ENCODE results near the gene NACC1. TPM values are rescaled to one million over a fixed set of nuclear protein-coding genes. Genes with fewer than 3 reads are reported as not detected.

Gene NACC1
- total and polyA plus RNA-seq, 4 donors, result 0.86 to 24.7 (median 17.7) TPM

- H3K9ac ChIP-seq (ENCODE audit: low read depth in 1 of 2, low read length in 2 of 2), result no peak overlapping the region
- no peaks in the 10 kb centered on the region for H3K9me3 ChIP-seq (ENCODE audit: control insufficient read depth in 4 of 4, low read length in 3 of 4)
- H3K4me1 ChIP-seq (ENCODE audit: control insufficient read depth in 4 of 4, insufficient read depth in 4 of 4, low read length in 3 of 4), result peaks cover 23 to 48% (median 31%) of the 10 kb centered on the region in 4 donors
- H3K4me3 ChIP-seq (ENCODE audit: low read depth in 1 of 3, low read length in 3 of 3), result no peak overlapping the region
- H3K27ac ChIP-seq (ENCODE audit: low read depth in 1 of 2, low read length in 2 of 2), result no peak overlapping the region
- TF ChIP-seq TAF1 (conservative IDR thresholded peaks at IDR 0.05) (no peak), SP1 (IDR thresholded peaks at IDR 0.05) (no peak), GABPA (IDR thresholded peaks at IDR 0.05 in 1 of 2, conservative IDR thresholded peaks at IDR 0.05 in 1 of 2) (no peak), NR2F2 (IDR thresholded peaks at IDR 0.05) (no peak), REST (IDR thresholded peaks at IDR 0.05) (no peak), RAD21 (IDR thresholded peaks at IDR 0.05) (no peak), RXRA (IDR thresholded peaks at IDR 0.05) (no peak), CTCF (IDR thresholded peaks at IDR 0.05; ENCODE audit: low read depth, low read length, missing input control) (no peak), ZBTB33 (IDR thresholded peaks at IDR 0.05) (no peak), FOXA1 (IDR thresholded peaks at IDR 0.05) (no peak), JUND (IDR thresholded peaks at IDR 0.05) (no peak), HNF4G (IDR thresholded peaks at IDR 0.05) (no peak), EGR1 (IDR thresholded peaks at IDR 0.05; ENCODE audit: low read depth in 2 of 2) (no peak), YY1 (IDR thresholded peaks at IDR 0.05) (no peak)
- TF ChIP-seq, protein P1, sequence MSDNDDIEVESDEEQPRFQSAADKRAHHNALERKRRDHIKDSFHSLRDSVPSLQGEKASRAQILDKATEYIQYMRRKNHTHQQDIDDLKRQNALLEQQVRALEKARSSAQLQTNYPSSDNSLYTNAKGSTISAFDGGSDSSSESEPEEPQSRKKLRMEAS (IDR thresholded peaks at IDR 0.05), result no peak
- TF ChIP-seq, protein P2, sequence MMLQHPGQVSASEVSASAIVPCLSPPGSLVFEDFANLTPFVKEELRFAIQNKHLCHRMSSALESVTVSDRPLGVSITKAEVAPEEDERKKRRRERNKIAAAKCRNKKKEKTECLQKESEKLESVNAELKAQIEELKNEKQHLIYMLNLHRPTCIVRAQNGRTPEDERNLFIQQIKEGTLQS (IDR thresholded peaks at IDR 0.05), result no peak
- no peak for DNase-seq (ENCODE audit: low spot score)
- H3K36me3 ChIP-seq (ENCODE audit: control insufficient read depth in 4 of 4, insufficient read depth in 3 of 4, low read depth in 1 of 4, low read length in 3 of 4), result peaks cover 0 to 6% (median 2%) of the 10 kb centered on the region in 4 donors
- 83% methylated on average over 25 of the region's 25 CpGs for WGBS
- H3K27me3 ChIP-seq (ENCODE audit: control insufficient read depth in 4 of 4, insufficient read depth in 4 of 4, low read length in 3 of 4), result no peaks in the 10 kb centered on the region
Measured at GRCh38 chr19:13095393-13095784, 22.7 kb upstream of the NACC1 start.
